ENCODE results near the gene TECPR2.

The TECPR2 gene

GRCh38 chr14:102353126-102353619 is 9.6 kb upstream of the TECPR2 start:
- TF ChIP-seq OSR1 (CRISPR knock-in tag; IDR thresholded peaks at IDR 0.05), result no peak
- no peak for TF ChIP-seq RARB (CRISPR knock-in tag; IDR thresholded peaks at IDR 0.05)
- no peak for TF ChIP-seq ZNF8 (CRISPR knock-in tag; IDR thresholded peaks at IDR 0.05)
- TF ChIP-seq ZNF565 (CRISPR knock-in tag; conservative IDR thresholded peaks at IDR 0.05; ENCODE audit: low read depth), result no peak
- TF ChIP-seq SNAI2 (CRISPR knock-in tag; IDR thresholded peaks at IDR 0.05), result no peak
- TF ChIP-seq ZC3H10 (CRISPR knock-in tag; IDR thresholded peaks at IDR 0.05), result no peak
- no peak for TF ChIP-seq ZFP3 (CRISPR knock-in tag; IDR thresholded peaks at IDR 0.05)
- TF ChIP-seq ZFP30 (CRISPR knock-in tag; IDR thresholded peaks at IDR 0.05), result no peak
- no peak for TF ChIP-seq ISL1 (CRISPR knock-in tag; IDR thresholded peaks at IDR 0.05)
- no peak for TF ChIP-seq CREB5 (CRISPR knock-in tag; IDR thresholded peaks at IDR 0.05; ENCODE audit: low read depth)
- no peak for TF ChIP-seq GLIS3 (CRISPR knock-in tag; IDR thresholded peaks at IDR 0.05)
- no peak for TF ChIP-seq ESRRG (CRISPR knock-in tag; IDR thresholded peaks at IDR 0.05)
- no peak for ATAC-seq

- TF ChIP-seq ZFP3 (CRISPR knock-in tag; IDR thresholded peaks at IDR 0.05) (no peak), SNAI2 (CRISPR knock-in tag; IDR thresholded peaks at IDR 0.05) (no peak), ZNF565 (CRISPR knock-in tag; conservative IDR thresholded peaks at IDR 0.05; ENCODE audit: low read depth) (no peak), PATZ1 (CRISPR knock-in tag; IDR thresholded peaks at IDR 0.05; ENCODE audit: borderline replicate concordance) (no peak), ZFP30 (CRISPR knock-in tag; IDR thresholded peaks at IDR 0.05) (no peak)
- ATAC-seq, result no peak
These were observed 6.5 kb upstream of the TECPR2 start for GRCh38 chr14:102356280-102356679.

- no peak for TF ChIP-seq CSDC2 (CRISPR knock-in tag; IDR thresholded peaks at IDR 0.05)
- no peak for TF ChIP-seq POU6F1 (CRISPR knock-in tag; IDR thresholded peaks at IDR 0.05; ENCODE audit: borderline replicate concordance, low read depth)
- no peak for TF ChIP-seq PATZ1 (CRISPR knock-in tag; IDR thresholded peaks at IDR 0.05; ENCODE audit: borderline replicate concordance)
- TF ChIP-seq ZFP3 (CRISPR knock-in tag; IDR thresholded peaks at IDR 0.05), result no peak
- TF ChIP-seq TSHZ2 (CRISPR knock-in tag; IDR thresholded peaks at IDR 0.05), result no peak
- ATAC-seq, result no peak
These were observed 3.4 kb upstream of the TECPR2 start for GRCh38 chr14:102359341-102359740.

GRCh38 chr14:102360388-102360787 is 2.4 kb upstream of the TECPR2 start:
- no peak for ATAC-seq
- no peak for TF ChIP-seq ZFP30 (CRISPR knock-in tag; IDR thresholded peaks at IDR 0.05)
- TF ChIP-seq POU6F1 (CRISPR knock-in tag; IDR thresholded peaks at IDR 0.05; ENCODE audit: borderline replicate concordance, low read depth), result no peak
- no peak for TF ChIP-seq ZNF70 (CRISPR knock-in tag; IDR thresholded peaks at IDR 0.05)
- TF ChIP-seq TOX (CRISPR knock-in tag; IDR thresholded peaks at IDR 0.05; ENCODE audit: borderline replicate concordance), result no peak
- no peak for TF ChIP-seq ZC3H10 (CRISPR knock-in tag; IDR thresholded peaks at IDR 0.05)
- no peak for TF ChIP-seq OSR1 (CRISPR knock-in tag; IDR thresholded peaks at IDR 0.05)
- TF ChIP-seq CREB5 (CRISPR knock-in tag; IDR thresholded peaks at IDR 0.05; ENCODE audit: low read depth), result no peak
- TF ChIP-seq ZNF8 (CRISPR knock-in tag; IDR thresholded peaks at IDR 0.05), result no peak
- TF ChIP-seq ZNF565 (CRISPR knock-in tag; conservative IDR thresholded peaks at IDR 0.05; ENCODE audit: low read depth), result no peak

Data from SK-N-SH treated with all-trans-retinoic acid at 6 μM for 48 hours (cell line).